Epithelial cell of alveolus of lung (primary cell): Measurements from ENCODE around the gene NEMP1. TPM values are rescaled to one million over a fixed set of nuclear protein-coding genes. Genes with fewer than 3 reads are reported as not detected.

ENCODE experiments used
- total RNA-seq: library from RNA; depleted of rRNA; stranded (reverse); fragments of >200 nt; gene quantifications from 2 replicates; pipeline ENCODE4 v1.2.1, GENCODE V29; 2015

The NEMP1 gene
- total RNA-seq: 10.9 and 12.9 TPM in 2 replicates

GRCh38 chr12:57078519-57079404, at the start of gene NEMP1:
Gene NEMP1 (minus strand): TSS chr12:57078791. CDS start chr12:57078745, 46 bp downstream.

GRCh38 chr12:57127726-57128518, 49.3 kb upstream of the NEMP1 start, which contains the start of gene LRP1:
Gene LRP1 (plus strand): TSS chr12:57128483. CDS start chr12:57128965, 482 bp downstream.

GRCh38 chr12:57111031-57111734, 32.6 kb upstream of the NEMP1 start, which contains the start of gene STAT6:
Gene STAT6 (minus strand): TSS chr12:57111362. CDS start chr12:57108278, 3,084 bp downstream.

GRCh38 chr12:57088354-57089270, 10.0 kb upstream of the NEMP1 start, which contains the start of gene NAB2:
Gene NAB2 (plus strand): TSS chr12:57089114. CDS start chr12:57089272, 158 bp downstream.

GRCh38 chr12:57049890-57050289, 28.7 kb downstream of the NEMP1 start, which contains the start of gene MYO1A:
Gene MYO1A (minus strand): TSS chr12:57050129. CDS start chr12:57048323, 1,806 bp downstream.

GRCh38 chr12:57016348-57016747, 62.2 kb downstream of the NEMP1 start, which contains the start of gene TAC3:
Gene TAC3 (minus strand): TSS chr12:57016529. CDS start chr12:57015797, 732 bp downstream.

GRCh38 chr12:57005980-57006808, 72.4 kb downstream of the NEMP1 start, which contains the start of gene ZBTB39:
Gene ZBTB39 (minus strand): TSS chr12:57006546. CDS start chr12:57004917, 1,629 bp downstream.

Other genes with a start within 250 kb of the NEMP1 start
- 0.08 TPM in 1 of 2 replicates, not detected in the other for gene SDR9C7, start 144.4 kb downstream of the NEMP1 start, total RNA-seq
- gene RDH16, start 121.2 kb downstream of the NEMP1 start, total RNA-seq: under 0.01 and 0.56 TPM in 2 replicates
- 3.9 and 5.7 TPM in 2 replicates for gene ZBTB39, start 72.2 kb downstream of the NEMP1 start, total RNA-seq
- not detected in 2 replicates for gene TAC3, start 62.3 kb downstream of the NEMP1 start, total RNA-seq
- gene MYO1A, start 28.7 kb downstream of the NEMP1 start, total RNA-seq: under 0.01 TPM in 1 of 2 replicates, not detected in the other
- gene NAB2, start 10.3 kb upstream of the NEMP1 start, total RNA-seq: 46.2 and 46.7 TPM in 2 replicates
- 57.8 and 98.8 TPM in 2 replicates for gene STAT6, start 32.6 kb upstream of the NEMP1 start, total RNA-seq
- gene LRP1, start 49.7 kb upstream of the NEMP1 start, total RNA-seq: 129 and 234 TPM in 2 replicates
- not detected in 2 replicates for gene LRP1-AS, start 68.8 kb upstream of the NEMP1 start, total RNA-seq
- gene NXPH4, start 138.0 kb upstream of the NEMP1 start, total RNA-seq: 3.4 and 7.5 TPM in 2 replicates
- gene SHMT2, start 150.9 kb upstream of the NEMP1 start, total RNA-seq: 276 and 355 TPM in 2 replicates
- 0.26 and 4.5 TPM in 2 replicates for gene STAC3, start 172.4 kb upstream of the NEMP1 start, total RNA-seq